Astrocyte (in vitro differentiated cells and primary cell): ENCODE measurements around the gene EIF2A.

Source experiments
- EZH2 ChIP-seq: IDR thresholded peaks from 2 replicates; pipeline ENCODE4 v1.6.1; 2012; ENCODE audit warnings: mild to moderate bottlenecking, low read length, inconsistent platforms; ENCODE audit not compliant: insufficient read depth
- TF ChIP-seq, protein P1 (sequence below): IDR thresholded peaks from 2 replicates; pipeline ENCODE4 v1.5.1; 2011; ENCODE audit warnings: low read depth, mild to moderate bottlenecking, inconsistent platforms, low read length, moderate library complexity; ENCODE audit not compliant: insufficient read depth

GRCh38 chr3:150599611-150600297 is 53.2 kb downstream of the EIF2A start:
- TF ChIP-seq EZH2: no peak
- TF ChIP-seq, protein P1, sequence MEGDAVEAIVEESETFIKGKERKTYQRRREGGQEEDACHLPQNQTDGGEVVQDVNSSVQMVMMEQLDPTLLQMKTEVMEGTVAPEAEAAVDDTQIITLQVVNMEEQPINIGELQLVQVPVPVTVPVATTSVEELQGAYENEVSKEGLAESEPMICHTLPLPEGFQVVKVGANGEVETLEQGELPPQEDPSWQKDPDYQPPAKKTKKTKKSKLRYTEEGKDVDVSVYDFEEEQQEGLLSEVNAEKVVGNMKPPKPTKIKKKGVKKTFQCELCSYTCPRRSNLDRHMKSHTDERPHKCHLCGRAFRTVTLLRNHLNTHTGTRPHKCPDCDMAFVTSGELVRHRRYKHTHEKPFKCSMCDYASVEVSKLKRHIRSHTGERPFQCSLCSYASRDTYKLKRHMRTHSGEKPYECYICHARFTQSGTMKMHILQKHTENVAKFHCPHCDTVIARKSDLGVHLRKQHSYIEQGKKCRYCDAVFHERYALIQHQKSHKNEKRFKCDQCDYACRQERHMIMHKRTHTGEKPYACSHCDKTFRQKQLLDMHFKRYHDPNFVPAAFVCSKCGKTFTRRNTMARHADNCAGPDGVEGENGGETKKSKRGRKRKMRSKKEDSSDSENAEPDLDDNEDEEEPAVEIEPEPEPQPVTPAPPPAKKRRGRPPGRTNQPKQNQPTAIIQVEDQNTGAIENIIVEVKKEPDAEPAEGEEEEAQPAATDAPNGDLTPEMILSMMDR: no peak
